GM11168 (cell line): ENCODE measurements around the gene EIF3B.

Experiments
- in situ Hi-C: fragments of 300-500 bp; cut with MboI; formaldehyde crosslinking; loops from one replicate; pipeline ENCODE4 v1.12.0; 2022; ENCODE audit warnings: low sequenced_read_pairs; ENCODE audit not compliant: unreplicated experiment

EIF3B gene

GRCh38 chr7:2336626-2337299, 17.9 kb upstream of the EIF3B start:
- in situ Hi-C loops = loop anchor here (25.0 kb wide), 1 partner anchor 224 kb away; no protein-coding TSS in a partner anchor

GRCh38 chr7:2347351-2348063, 7.1 kb upstream of the EIF3B start:
- in situ Hi-C loops = loop anchor here (5.0 to 25.0 kb wide), 2 partner anchors 100 to 235 kb away; no protein-coding TSS in a partner anchor

- in situ Hi-C loops = loop anchor here (10.0 kb wide), 1 partner anchor 775 kb away; the partner anchor contains the start of gene PSMG3
Observed at GRCh38 chr7:2350055-2350454, 4.6 kb upstream of the EIF3B start.

- in situ Hi-C loops = loop anchor here (10.0 kb wide), 1 partner anchor 776 kb away; the partner anchor contains the start of gene PSMG3
Observed at GRCh38 chr7:2350861-2351260, 3.8 kb upstream of the EIF3B start.

- in situ Hi-C loops = loop anchor here (10.0 kb wide), 1 partner anchor 779 kb away; the partner anchor contains the start of gene PSMG3
Observed at GRCh38 chr7:2353113-2353935, 1.3 kb upstream of the EIF3B start.

GRCh38 chr7:2353936-2354185, 766 bp upstream of the EIF3B start:
- in situ Hi-C loops = loop anchor here (10.0 kb wide), 1 partner anchor 779 kb away; the partner anchor contains the start of gene PSMG3

- in situ Hi-C loops = loop anchor here (10.0 kb wide), 1 partner anchor 780 kb away; the partner anchor contains the start of gene PSMG3
Observed at GRCh38 chr7:2354939-2355704, 495 bp downstream of the EIF3B start.

- in situ Hi-C loops = loop anchor here (10.0 kb wide), 1 partner anchor 781 kb away; the partner anchor contains the start of gene PSMG3
Observed at GRCh38 chr7:2355705-2356008, 1.0 kb downstream of the EIF3B start.

GRCh38 chr7:2357165-2357564, 2.5 kb downstream of the EIF3B start:
- in situ Hi-C loops = loop anchor here (10.0 kb wide), 1 partner anchor 782 kb away; the partner anchor contains the start of gene PSMG3

- in situ Hi-C loops = loop anchor here (10.0 kb wide), 1 partner anchor 783 kb away; the partner anchor contains the start of gene PSMG3
Observed at GRCh38 chr7:2357571-2357970, 2.9 kb downstream of the EIF3B start.

- in situ Hi-C loops = loop anchor here (10.0 kb wide), 1 partner anchor 784 kb away; the partner anchor contains the start of gene PSMG3
Observed at GRCh38 chr7:2358968-2359527, 4.4 kb downstream of the EIF3B start.

- in situ Hi-C loops = loop anchor here (10.0 kb wide), 1 partner anchor 785 kb away; the partner anchor contains the start of gene PSMG3
Observed at GRCh38 chr7:2359610-2360009, 5.0 kb downstream of the EIF3B start.

- in situ Hi-C loops = no loop called here
Observed at GRCh38 chr7:2360796-2361195, 6.2 kb downstream of the EIF3B start.

GRCh38 chr7:2362385-2363088, 7.9 kb downstream of the EIF3B start:
- in situ Hi-C loops = no loop called here

GRCh38 chr7:2369139-2369538, 14.5 kb downstream of the EIF3B start:
- in situ Hi-C loops = no loop called here

- in situ Hi-C loops = no loop called here
Observed at GRCh38 chr7:2371329-2371728, 16.7 kb downstream of the EIF3B start.

GRCh38 chr7:2372724-2373123, 18.1 kb downstream of the EIF3B start:
- in situ Hi-C loops = no loop called here

- in situ Hi-C loops = no loop called here
Observed at GRCh38 chr7:2373124-2373556, 18.5 kb downstream of the EIF3B start.

GRCh38 chr7:2373646-2374045, 19.0 kb downstream of the EIF3B start:
- in situ Hi-C loops = no loop called here
